HG03457 (cell line): ENCODE measurements around the gene SLC52A3.
"Not testable (repeated sequence)": the region's sequence is repeated elsewhere in the genome, so short reads cannot be mapped to it uniquely, and the experiment has no call there.

ENCODE experiments used
- ATAC-seq: cut with Tn5 transposase; IDR thresholded peaks from one replicate; pipeline ENCODE4 v1.9.1; 2021; ENCODE audit warnings: moderate number of reproducible peaks; ENCODE audit not compliant: unreplicated experiment

Gene SLC52A3

DNA sequence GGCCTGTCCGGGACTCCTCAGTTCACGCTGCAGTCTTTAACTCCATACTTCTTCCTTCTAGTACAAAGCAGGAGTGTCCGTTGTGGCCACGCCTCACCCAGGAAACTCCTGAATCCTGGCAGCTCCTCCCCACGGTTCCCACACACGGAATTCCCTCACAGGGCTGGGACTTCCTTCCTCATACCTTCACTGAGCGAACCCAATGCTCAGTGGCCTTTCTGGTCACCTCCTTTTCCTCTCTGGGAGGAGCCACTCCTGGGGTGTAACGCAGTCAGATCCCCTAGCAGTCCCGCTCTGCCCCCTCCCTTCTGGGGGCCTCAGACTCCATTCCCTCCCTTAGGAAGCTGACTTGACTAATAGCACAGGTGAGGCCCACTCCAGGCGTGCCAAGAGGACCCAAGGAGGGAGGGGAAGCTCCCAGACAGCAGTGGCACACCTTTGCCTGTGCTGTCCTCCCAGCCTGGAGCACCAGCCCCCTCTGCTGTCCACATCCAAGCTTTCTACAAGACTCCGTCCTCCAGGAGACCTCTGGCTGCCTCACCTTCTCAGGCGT is at the start of gene SLC52A3:
TSS of gene SLC52A3 (minus strand) at position 75 of the 553 bp plus-strand sequence. CDS start 2,726 bp downstream, outside the sequence.
- ATAC-seq: no peak

DNA sequence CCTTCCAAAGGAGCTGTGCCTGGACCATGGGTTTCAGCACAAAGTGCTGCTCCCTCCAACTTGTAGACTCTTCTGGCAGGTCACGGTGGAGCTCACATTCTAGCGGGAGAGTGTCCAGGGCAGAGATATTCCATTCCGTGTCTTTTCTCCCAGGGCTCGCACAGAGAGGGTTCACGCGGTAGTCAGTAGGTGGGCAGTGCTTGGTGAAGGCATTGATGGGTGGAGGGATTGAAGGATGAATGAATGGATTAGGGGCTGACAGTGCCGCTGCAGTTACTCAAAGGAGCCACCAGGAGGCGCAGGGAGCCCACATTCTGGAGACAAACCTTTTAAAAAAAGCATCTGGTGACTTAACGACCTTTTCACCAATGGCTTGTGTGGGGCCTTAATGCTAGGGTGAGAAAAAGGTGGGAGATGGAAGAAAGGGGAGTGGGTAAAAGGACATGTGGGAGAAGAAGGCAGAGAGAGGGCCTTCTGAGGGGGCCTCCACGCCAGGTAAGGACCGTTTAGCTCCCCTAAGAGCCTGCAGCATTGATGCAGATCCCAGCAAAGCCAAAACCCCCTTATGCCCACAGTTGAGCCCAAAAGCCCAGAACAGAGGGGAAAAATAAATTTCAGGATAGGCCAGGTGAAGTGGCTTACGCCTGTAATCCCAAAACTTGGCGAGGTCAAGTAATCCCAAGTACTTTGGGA is 47.8 kb upstream of the SLC52A3 start:
- ATAC-seq: no peak

GRCh38 chr20:815226-815625 is 46.9 kb upstream of the SLC52A3 start:
- ATAC-seq: no peak

DNA sequence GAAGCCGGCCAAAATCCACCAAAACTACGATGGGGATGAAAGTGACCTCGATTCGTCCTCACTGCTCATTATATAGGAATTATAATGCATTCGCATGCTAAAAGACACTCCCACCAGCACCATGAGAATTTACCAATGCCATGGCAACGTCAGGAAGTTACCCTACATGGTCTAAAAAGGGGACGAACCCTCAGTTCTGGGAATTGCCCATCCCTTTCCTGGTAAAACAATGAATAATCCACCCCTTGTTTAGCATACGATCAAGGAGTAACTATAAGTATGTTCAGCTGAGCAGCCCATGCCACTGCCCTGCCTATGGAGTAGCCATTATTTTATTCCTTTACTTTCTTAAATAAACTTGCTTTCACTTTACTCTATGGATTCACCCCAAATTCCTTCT is 45.1 kb upstream of the SLC52A3 start:
- no peak for ATAC-seq

DNA sequence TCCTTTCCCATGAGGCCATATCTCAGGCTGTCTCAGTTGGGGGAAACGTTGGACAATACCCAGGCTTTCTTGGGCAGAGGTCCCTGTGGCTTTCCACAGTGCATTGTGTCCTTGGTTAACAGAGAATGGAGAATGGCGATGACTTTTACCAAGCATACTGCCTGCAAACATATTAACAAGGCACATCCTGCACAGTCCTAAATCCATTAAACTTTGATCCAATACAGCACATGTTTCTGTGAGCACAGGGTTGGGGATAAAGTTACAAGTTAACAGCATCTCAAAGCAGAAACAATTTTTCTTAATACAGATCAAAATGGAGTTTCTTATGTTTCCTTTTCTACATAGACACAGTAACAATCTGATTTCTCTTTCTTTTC is 44.1 kb upstream of the SLC52A3 start:
- not testable (repeated sequence) for ATAC-seq

DNA sequence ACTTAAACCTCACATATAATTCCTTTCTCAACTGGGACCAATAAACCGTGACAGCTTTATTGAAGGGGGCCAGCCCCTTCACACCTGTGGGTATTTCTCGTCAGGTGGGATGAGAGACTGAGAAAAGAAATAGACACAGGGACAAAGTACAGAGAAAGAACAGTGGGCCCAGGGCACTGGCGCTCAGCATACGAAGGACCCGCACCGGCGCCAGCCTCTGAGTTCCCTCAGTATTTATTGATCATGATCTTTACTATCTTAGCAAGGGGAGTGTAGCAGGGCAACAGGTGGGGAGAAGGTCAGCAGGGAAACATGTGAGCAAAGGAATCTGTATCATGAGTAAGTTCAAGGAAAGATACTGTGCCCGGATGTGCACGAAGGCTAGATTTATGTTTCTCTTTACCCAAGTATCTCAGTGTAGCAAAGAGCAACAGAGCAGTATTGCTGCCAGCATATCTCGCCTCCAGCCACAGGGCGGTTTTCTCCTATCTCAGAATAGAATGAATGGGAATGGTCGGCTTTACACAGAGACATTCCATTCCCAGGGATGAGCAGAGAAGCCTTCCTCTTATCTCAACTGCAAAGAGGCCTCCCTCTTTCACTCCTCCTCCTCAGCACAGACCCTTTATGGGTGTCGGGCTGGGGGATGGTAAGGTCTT is 43.6 kb upstream of the SLC52A3 start:
- ATAC-seq: not testable (repeated sequence)

DNA sequence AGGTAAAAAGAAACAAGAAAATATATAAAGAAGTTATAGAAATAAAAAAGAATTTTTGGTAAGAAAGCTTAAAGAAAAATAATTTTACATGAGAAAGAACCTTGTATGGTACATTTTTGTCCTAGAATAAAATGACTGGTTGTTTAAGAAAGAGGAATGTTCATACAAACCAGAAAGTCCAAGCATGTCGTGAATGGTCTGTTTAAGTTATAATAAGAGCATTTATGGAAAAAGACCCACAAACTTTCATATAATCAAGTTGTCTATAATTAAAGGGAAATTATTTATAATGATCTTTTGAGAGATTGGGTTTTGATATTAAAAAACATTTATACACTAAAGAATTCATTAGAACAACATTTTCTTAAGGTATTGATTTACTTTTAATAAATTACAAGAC is 37.4 kb upstream of the SLC52A3 start:
- no peak for ATAC-seq

DNA sequence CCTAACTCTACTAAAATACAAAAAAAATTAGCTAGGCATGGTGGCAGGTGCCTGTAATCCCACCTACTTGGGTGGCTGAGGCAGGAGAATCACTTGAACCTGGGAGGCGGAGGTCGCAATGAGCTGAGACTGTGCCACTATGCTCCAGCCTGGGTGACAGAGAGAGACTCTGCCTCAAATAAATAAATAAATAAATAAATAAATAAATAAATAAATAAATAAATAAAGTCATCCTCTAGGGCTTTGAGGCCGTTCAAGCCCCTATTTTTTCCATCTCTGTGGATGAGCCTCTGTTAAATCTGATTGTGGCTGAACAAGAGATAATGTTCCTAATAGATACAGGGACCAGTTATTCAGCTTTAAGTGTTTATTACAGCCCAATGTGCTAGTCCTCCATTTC is 33.4 kb upstream of the SLC52A3 start:
- no peak for ATAC-seq

DNA sequence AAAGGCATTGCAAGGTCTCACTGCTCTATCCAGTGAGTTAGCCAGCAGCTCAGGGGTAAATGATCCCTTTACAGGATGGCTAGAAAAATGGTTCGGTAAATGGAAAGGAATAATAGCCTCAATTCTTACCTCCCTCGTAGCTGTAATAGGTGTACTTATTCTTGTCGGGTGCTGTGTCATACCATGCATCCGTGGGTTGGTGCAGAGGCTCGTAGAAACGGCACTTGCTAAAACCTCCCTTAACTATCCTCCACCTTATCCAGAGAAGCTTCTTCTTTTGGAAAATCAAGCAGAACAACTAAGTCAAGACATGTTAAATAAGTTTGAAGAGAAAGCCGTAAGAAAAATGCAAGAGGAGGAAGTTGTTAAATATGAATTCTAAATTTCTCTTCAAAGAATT is 31.7 kb upstream of the SLC52A3 start:
- not testable (repeated sequence) for ATAC-seq

GRCh38 chr20:798746-799145 is 30.4 kb upstream of the SLC52A3 start:
- ATAC-seq: not testable (repeated sequence)

GRCh38 chr20:796921-797320 is 28.6 kb upstream of the SLC52A3 start:
- ATAC-seq: no peak

- no peak for ATAC-seq
Measured at GRCh38 chr20:792248-792647, 23.9 kb upstream of the SLC52A3 start.

DNA sequence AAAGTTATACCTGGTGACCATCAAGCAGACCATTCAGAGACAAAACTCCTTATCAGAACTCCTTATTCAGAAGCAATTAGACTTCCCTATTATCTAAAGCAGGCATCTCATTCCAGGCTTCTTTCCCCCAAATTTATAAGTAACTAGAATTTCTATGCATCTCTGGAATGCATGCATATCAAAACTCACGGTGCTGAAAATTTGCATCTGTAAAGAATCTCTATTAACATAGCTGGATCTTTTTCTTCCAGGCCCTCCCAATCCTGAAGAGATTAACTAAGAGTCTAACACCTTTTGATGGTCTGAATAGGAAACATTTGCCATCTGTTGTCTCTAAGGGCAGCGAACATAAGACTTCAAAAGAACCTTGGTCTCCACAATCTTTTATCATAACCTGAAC is 22.8 kb upstream of the SLC52A3 start:
- ATAC-seq: no peak

GRCh38 chr20:787825-788224 is 19.5 kb upstream of the SLC52A3 start:
- ATAC-seq: no peak

GRCh38 chr20:779771-780170 is 11.5 kb upstream of the SLC52A3 start:
- ATAC-seq: no peak

GRCh38 chr20:776165-776564 is 7.9 kb upstream of the SLC52A3 start:
- ATAC-seq: no peak

DNA sequence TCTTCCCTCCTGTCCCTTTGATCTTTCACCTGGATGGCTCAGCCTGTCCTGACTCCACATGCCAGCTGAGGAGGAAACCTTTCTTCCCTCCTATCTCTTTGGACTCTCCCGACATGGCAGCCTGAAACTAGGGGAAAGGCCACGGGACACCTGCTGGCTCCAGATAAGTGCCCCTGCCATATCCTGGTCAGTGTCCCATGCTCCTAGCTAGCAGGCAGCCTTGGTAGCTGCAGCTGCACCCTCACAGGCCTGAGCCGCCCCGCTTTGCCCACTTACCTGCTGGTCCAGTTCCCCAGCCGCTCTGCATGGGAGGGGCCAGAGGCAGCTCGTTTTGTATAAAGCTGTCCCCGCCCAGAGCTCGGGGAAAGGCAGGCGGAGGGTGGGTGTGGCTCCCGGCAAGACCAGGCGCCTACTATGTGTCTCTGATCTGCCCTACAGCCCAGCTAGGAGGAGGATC is 7.4 kb upstream of the SLC52A3 start:
- no peak for ATAC-seq

- ATAC-seq: no peak
Measured at GRCh38 chr20:774660-775057, 6.4 kb upstream of the SLC52A3 start.

DNA sequence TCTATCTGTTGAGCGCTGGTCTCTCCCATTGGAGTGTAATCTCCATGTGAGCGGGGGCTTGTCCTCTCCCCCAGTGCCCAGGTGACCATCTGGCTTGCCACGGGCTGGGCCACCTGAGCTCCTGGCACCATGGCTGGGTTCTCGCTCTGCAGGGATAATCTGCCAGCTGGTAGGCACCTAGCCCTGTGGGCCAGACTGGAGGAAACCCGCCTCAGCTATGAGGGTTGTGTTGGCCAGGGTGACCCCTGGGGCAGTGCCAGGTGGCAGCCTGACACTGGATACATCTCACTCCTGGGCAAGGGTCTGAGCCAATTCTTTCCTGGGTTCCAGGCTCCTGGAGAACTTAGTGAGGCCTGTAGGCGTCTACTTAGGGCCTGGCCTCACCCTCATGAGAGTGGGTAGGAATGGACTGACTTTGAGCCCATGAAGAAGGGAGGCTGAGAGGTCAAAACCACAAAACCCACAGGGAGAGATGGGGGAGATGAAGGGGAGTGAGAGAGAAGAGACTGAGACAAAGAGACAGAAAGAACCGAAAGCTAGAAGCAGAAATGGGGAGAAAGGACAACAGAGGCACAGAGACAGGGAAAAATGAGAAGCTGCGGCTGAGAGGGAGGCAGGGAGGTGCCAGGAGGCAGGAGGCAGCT is 5.8 kb upstream of the SLC52A3 start:
- ATAC-seq: no peak

- no peak for ATAC-seq
Measured at GRCh38 chr20:772806-773205, 4.5 kb upstream of the SLC52A3 start.

DNA sequence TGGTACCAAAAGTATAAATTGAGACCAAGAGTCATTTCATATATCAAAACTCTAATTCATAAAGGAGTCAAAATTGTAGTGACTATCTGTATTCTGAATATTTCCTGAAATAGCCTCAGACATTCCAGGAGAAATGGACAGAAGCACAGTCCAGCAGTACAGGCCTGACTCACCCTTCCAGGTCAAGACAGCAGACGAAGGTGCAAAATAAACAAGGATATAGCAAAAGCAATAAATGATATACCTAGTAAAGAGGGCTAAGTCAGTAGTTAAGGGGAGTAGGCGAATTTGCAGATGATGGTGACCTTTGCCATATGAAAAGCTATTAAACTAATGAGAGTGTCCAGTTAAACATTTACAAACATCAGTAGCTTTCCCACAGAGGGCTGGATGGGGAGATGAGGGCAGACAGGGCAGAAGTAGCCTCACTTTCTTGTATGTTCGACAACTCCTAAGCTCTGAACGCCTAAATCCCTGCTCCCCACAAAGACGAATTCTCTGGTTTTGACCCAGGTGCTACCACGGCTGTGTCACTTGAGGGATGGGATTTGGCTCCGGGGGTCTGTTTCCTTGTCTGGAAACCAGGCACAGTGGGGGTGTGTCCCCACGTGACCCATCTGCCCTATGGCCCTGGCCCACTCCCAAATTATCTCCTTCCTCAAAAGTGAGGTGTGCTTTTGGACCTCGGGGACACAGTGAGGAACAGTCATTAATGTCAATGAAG is 3.6 kb upstream of the SLC52A3 start:
- no peak for ATAC-seq
